ENCODE measurements around the gene SYT15. TPM values are rescaled to one million over a fixed set of nuclear protein-coding genes. Genes with fewer than 3 reads are reported as not detected.
"Not testable (repeated sequence)": the region's sequence is repeated elsewhere in the genome, so short reads cannot be mapped to it uniquely, and the experiment has no call there.

The SYT15 gene
- total RNA-seq, 1 donor from 2014 or later, result 3.0 TPM

DNA sequence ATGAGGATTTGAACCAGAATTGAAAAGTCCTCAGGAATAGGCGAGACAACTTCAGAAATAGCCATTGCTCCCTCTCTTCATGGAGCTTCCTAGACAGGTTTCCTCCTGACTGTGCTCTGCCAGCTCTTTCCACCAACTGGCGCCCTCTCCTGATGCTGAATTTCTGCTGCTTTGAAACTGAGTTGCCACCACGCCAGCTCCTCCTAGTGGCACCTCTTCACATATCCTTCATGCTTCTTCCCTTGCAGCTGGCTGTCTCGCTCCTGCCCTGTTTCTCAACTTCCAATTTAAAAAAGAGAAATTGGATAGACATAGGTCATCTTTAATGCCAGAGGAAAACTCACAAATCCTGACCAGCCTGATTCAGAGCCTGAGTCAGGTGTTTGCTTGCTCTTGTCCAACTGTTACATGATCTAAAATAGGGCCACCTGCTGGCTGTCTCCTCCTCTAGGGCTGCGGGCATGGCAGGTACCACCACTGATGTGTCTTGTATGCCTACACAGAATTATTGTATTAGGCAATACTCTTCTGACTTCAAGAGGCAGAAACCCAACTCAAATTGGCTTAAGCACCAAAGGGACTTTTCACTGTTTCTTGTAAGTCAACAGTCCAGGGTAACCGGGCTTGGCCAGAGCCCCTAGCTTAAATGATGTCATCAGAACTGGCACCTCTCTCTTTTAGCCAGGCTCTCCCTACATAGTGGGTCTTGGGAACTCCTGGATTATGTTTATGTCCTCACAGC is 13.2 kb upstream of the SYT15 start:
- DNase-seq (ENCODE audit: low spot score in 2 of 2, unreplicated experiment in 2 of 2), result peak in 1 of 2 experiments; percentile 64
- not testable (repeated sequence) for H3K36me3 Mint-ChIP-seq; H3K4me1 Mint-ChIP-seq; H3K27ac Mint-ChIP-seq; H3K9me3 Mint-ChIP-seq; H3K4me3 Mint-ChIP-seq; H3K27me3 Mint-ChIP-seq (ENCODE audit: low read depth)
- TF ChIP-seq, protein P1, sequence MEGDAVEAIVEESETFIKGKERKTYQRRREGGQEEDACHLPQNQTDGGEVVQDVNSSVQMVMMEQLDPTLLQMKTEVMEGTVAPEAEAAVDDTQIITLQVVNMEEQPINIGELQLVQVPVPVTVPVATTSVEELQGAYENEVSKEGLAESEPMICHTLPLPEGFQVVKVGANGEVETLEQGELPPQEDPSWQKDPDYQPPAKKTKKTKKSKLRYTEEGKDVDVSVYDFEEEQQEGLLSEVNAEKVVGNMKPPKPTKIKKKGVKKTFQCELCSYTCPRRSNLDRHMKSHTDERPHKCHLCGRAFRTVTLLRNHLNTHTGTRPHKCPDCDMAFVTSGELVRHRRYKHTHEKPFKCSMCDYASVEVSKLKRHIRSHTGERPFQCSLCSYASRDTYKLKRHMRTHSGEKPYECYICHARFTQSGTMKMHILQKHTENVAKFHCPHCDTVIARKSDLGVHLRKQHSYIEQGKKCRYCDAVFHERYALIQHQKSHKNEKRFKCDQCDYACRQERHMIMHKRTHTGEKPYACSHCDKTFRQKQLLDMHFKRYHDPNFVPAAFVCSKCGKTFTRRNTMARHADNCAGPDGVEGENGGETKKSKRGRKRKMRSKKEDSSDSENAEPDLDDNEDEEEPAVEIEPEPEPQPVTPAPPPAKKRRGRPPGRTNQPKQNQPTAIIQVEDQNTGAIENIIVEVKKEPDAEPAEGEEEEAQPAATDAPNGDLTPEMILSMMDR (IDR thresholded peaks at IDR 0.05; ENCODE audit: unreplicated experiment), result peak; percentile 43

DNA sequence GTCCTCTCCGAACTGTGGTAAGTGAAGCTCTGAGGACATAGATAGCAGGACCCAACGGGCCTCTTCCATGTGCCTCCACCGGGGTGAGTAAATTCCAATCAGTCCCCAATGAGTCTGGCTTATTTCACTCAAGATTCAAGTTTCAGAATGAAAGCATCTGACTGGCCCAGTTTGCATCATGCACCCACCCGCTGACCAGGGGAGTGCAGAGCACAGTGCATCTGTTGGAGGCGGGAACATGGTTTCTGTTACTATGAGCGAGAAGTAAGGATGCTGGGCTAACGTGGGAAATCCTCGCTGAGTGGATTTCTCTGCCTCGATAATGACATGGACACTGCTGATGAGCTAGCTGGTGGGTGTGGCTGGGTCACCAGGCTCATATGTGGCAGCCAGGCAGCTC is 11.8 kb upstream of the SYT15 start:
- not testable (repeated sequence) for H3K27me3 Mint-ChIP-seq (ENCODE audit: low read depth); H3K4me3 Mint-ChIP-seq; H3K36me3 Mint-ChIP-seq; DNase-seq (ENCODE audit: low spot score in 2 of 2, unreplicated experiment in 2 of 2); H3K4me1 Mint-ChIP-seq; H3K27ac Mint-ChIP-seq; H3K9me3 Mint-ChIP-seq

DNA sequence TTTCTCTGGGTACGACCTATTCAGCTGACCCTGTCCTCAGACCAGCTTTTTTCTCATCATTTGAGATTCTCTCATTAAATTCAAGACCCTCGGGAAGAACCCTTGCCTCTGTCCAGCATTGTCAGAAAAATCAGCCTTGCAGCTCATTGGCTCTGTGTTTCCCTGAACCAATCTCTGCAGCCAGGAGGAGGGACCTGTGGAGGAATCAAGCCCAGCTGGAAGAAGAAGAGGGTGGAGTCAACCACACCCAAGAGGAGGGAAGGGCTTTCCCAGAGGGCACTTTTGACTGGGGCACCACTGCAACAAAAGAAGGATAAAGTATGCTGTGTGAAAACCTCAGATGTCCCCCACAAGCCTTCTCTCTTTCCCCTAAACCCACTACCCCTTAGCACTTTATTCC is 8.3 kb upstream of the SYT15 start:
- not testable (repeated sequence) for H3K27me3 Mint-ChIP-seq (ENCODE audit: low read depth); H3K4me1 Mint-ChIP-seq; H3K27ac Mint-ChIP-seq; H3K36me3 Mint-ChIP-seq; H3K4me3 Mint-ChIP-seq; H3K9me3 Mint-ChIP-seq; DNase-seq (ENCODE audit: low spot score in 2 of 2, unreplicated experiment in 2 of 2)

DNA sequence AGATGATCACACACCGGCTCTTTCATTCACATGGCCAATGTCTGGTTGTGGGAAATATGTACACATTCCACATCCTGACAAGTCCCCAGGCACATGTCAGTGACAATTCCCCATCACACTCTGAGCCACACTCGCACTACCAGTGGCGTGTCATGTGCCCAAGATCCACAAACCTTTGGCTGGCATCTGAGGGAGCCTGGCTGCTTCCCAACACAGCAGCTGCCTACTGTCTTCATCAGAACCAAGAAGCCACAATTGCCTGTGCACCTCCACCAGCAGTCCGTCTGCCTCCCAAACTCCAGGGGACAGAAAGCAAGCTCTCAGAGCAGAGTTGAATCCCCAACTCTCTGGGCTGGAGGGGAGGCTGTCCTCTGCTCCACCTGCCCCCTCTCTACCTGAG is 6.2 kb upstream of the SYT15 start:
- not testable (repeated sequence) for H3K27me3 Mint-ChIP-seq (ENCODE audit: low read depth); DNase-seq (ENCODE audit: low spot score in 2 of 2, unreplicated experiment in 2 of 2); H3K36me3 Mint-ChIP-seq

GRCh38 chr10:46573314-46573713 is 5.6 kb upstream of the SYT15 start:
- not testable (repeated sequence) for DNase-seq (ENCODE audit: low spot score in 2 of 2, unreplicated experiment in 2 of 2); H3K36me3 Mint-ChIP-seq; H3K27ac Mint-ChIP-seq; H3K4me1 Mint-ChIP-seq; H3K27me3 Mint-ChIP-seq (ENCODE audit: low read depth); H3K4me3 Mint-ChIP-seq; H3K9me3 Mint-ChIP-seq

More for the DNA sequence above, 6.2 kb upstream of the SYT15 start:
- H3K9me3 Mint-ChIP-seq, H3K4me3 Mint-ChIP-seq, H3K4me1 Mint-ChIP-seq, H3K27ac Mint-ChIP-seq: not testable (repeated sequence)

DNA sequence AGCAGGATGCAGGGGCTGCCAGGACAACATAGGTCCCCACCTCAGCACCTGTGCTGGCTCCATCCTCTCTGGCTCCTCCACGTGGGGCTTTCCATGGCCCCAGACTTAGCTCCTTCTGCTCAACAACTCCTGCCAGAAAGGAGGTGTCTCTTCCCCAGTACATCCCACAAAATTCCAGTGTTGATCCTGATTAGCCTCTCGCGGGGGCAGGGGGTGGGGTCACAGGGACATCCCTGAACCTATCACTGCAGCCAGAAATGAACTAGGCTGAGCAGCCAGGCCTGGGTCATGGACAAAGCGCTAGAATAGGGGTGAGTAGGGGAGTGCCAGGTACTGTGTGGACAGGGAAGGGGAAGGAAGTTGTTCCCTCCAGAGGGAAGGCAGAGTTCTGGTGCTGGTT is 5.0 kb upstream of the SYT15 start:
- H3K27me3 Mint-ChIP-seq (ENCODE audit: low read depth); DNase-seq (ENCODE audit: low spot score in 2 of 2, unreplicated experiment in 2 of 2); H3K36me3 Mint-ChIP-seq: not testable (repeated sequence)

DNA sequence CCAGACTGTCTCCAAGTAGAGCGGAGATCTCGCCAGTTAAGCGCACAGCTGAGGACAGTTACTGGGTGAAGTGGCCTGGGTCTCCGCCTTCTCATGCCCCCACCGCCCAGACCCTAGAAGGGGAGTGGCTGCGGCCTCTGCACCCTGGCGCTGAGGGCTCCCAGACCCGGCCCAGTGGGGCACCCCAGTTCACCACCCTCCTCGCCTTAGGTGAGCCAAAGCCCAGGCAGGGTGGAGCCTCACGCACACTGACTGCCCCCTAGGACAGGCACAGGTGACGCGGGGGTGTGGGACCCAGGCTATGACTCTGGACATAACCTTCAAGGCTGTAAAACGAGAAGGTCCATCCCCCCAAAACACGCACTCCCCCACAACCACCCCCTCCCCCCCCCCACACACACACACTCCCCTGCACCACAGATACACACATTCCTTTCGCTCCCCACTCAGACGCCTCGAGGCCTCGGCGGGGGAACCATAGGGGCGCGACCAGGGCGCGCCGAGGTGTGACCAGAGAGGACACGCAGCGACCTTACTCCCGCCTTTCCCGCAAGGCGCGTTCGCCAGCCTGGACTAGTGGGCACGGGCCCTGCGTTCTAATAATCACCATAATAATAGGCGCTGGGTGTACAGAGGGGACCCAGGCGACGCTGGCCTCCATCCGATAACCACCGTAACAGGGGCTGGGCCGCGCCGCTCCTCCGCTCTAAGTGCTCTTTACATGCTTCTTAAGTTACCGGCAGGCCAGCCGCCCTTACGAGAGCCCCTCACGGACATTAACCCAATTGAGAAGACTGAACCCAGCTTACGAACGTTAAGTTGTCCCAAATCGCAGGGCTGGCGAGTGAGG is 1.1 kb upstream of the SYT15 start:
- not testable (repeated sequence) for H3K27me3 Mint-ChIP-seq (ENCODE audit: low read depth); H3K4me3 Mint-ChIP-seq; H3K4me1 Mint-ChIP-seq; H3K36me3 Mint-ChIP-seq; H3K9me3 Mint-ChIP-seq; H3K27ac Mint-ChIP-seq; DNase-seq (ENCODE audit: low spot score in 2 of 2, unreplicated experiment in 2 of 2)

More for the DNA sequence above, 5.0 kb upstream of the SYT15 start:
- H3K9me3 Mint-ChIP-seq, H3K4me3 Mint-ChIP-seq, H3K4me1 Mint-ChIP-seq, H3K27ac Mint-ChIP-seq: not testable (repeated sequence)

DNA sequence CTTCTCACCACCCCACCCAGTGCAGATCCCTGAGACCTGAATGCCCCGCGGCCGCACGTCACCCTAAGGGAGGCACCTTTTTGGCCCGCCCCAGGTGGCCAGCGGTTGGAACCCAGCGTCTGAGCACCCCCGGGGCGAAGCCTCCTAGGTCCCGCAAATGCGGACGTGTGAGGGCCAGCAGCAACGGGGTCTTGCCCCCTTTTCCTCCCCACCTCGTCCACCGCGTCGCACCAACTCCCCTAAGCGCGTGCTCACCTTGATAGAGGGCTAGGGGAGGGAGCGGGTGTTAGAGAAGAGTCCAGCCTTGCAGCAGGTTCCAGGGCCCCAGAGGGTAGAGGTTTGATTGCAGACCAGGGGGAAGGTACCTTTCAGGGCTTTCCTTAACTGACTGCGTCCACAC is 450 bp downstream of the SYT15 start:
- not testable (repeated sequence) for H3K9me3 Mint-ChIP-seq; DNase-seq (ENCODE audit: low spot score in 2 of 2, unreplicated experiment in 2 of 2); H3K36me3 Mint-ChIP-seq; H3K4me3 Mint-ChIP-seq; H3K27ac Mint-ChIP-seq; H3K27me3 Mint-ChIP-seq (ENCODE audit: low read depth); H3K4me1 Mint-ChIP-seq

DNA sequence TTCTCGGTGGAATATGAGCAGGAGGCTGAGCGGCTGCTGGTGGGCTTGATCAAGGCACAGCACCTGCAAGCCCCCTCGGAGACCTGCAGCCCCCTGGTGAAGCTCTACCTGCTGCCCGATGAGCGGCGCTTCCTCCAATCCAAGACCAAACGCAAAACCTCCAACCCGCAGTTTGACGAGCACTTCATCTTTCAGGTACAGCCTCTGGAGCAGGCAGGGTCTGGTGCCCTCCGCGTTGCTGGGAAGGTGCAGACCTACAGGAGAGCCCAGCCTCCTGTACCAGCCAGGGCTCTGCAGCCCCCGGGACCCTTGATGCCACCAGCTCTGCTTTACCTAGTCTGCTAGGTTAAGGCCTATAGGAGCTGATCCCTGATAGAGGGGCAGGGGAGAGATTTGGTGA is 3.1 kb downstream of the SYT15 start:
- H3K27ac Mint-ChIP-seq; DNase-seq (ENCODE audit: low spot score in 2 of 2, unreplicated experiment in 2 of 2); H3K36me3 Mint-ChIP-seq; H3K4me1 Mint-ChIP-seq; H3K4me3 Mint-ChIP-seq; H3K9me3 Mint-ChIP-seq; H3K27me3 Mint-ChIP-seq (ENCODE audit: low read depth): not testable (repeated sequence)

GRCh38 chr10:46582568-46582967 is 3.6 kb downstream of the SYT15 start:
- not testable (repeated sequence) for H3K9me3 Mint-ChIP-seq; H3K27me3 Mint-ChIP-seq (ENCODE audit: low read depth); DNase-seq (ENCODE audit: low spot score in 2 of 2, unreplicated experiment in 2 of 2); H3K4me1 Mint-ChIP-seq; H3K36me3 Mint-ChIP-seq; H3K4me3 Mint-ChIP-seq; H3K27ac Mint-ChIP-seq

GRCh38 chr10:46584196-46584595 is 5.3 kb downstream of the SYT15 start:
- H3K36me3 Mint-ChIP-seq; H3K4me3 Mint-ChIP-seq; H3K4me1 Mint-ChIP-seq; H3K27me3 Mint-ChIP-seq (ENCODE audit: low read depth); H3K27ac Mint-ChIP-seq; DNase-seq (ENCODE audit: low spot score in 2 of 2, unreplicated experiment in 2 of 2); H3K9me3 Mint-ChIP-seq: not testable (repeated sequence)

- H3K27ac Mint-ChIP-seq; DNase-seq (ENCODE audit: low spot score in 2 of 2, unreplicated experiment in 2 of 2); H3K9me3 Mint-ChIP-seq; H3K4me1 Mint-ChIP-seq; H3K27me3 Mint-ChIP-seq (ENCODE audit: low read depth); H3K36me3 Mint-ChIP-seq; H3K4me3 Mint-ChIP-seq: not testable (repeated sequence)
Measured at GRCh38 chr10:46585246-46585645, 6.3 kb downstream of the SYT15 start.

GRCh38 chr10:46587546-46587945 is 8.6 kb downstream of the SYT15 start:
- not testable (repeated sequence) for H3K27ac Mint-ChIP-seq; H3K36me3 Mint-ChIP-seq; H3K4me3 Mint-ChIP-seq; DNase-seq (ENCODE audit: low spot score in 2 of 2, unreplicated experiment in 2 of 2); H3K27me3 Mint-ChIP-seq (ENCODE audit: low read depth); H3K9me3 Mint-ChIP-seq; H3K4me1 Mint-ChIP-seq
